Endodermal cell (in vitro differentiated cells): Measurements from ENCODE around the gene MFAP3L. TPM values are rescaled to one million over a fixed set of nuclear protein-coding genes. Genes with fewer than 3 reads are reported as not detected.

Experiments
- DNase-seq: peaks from one replicate; pipeline ENCODE4 v3.0.0-alpha.2; 2017
- H3K27ac ChIP-seq: 2 replicates; pipeline ENCODE4 v1.5.1; 2013; ENCODE audit warnings: mild to moderate bottlenecking, low read depth, low read length, moderate library complexity
- H3K27me3 ChIP-seq: 2 replicates; pipeline ENCODE4 v1.6.1; 2013; ENCODE audit warnings: mild to moderate bottlenecking, low read length, moderate library complexity; ENCODE audit not compliant: insufficient read depth, control insufficient read depth, poor library complexity, severe bottlenecking
- H3K36me3 ChIP-seq: 2 replicates; pipeline ENCODE4 v1.7.0; 2013; ENCODE audit warnings: mild to moderate bottlenecking, low read length, moderate library complexity; ENCODE audit not compliant: control insufficient read depth, insufficient read depth
- H3K4me1 ChIP-seq: one replicate; pipeline ENCODE4 v1.7.0; 2013; ENCODE audit warnings: low read length; ENCODE audit not compliant: control insufficient read depth, insufficient read depth
- H3K4me3 ChIP-seq: 2 replicates; pipeline ENCODE4 v1.5.1; 2013; ENCODE audit warnings: mild to moderate bottlenecking, low read length, moderate library complexity
- H3K9ac ChIP-seq: 2 replicates; pipeline ENCODE4 v1.6.1; 2013; ENCODE audit warnings: mild to moderate bottlenecking, low read length, moderate library complexity; ENCODE audit not compliant: poor library complexity, severe bottlenecking; ENCODE audit errors: extremely low read depth
- H3K9me3 ChIP-seq: 2 replicates; pipeline ENCODE4 v1.6.1; 2013; ENCODE audit warnings: mild to moderate bottlenecking, low read length, moderate library complexity; ENCODE audit not compliant: control insufficient read depth
- H3K27ac Mint-ChIP-seq: 2 replicates; pipeline ENCODE4 v1.8.0; 2020; ENCODE audit warnings: mixed read lengths
- H3K27me3 Mint-ChIP-seq: 2 replicates; pipeline ENCODE4 v1.8.0; 2021; ENCODE audit warnings: mild to moderate bottlenecking, mixed read lengths; ENCODE audit not compliant: insufficient read depth
- H3K36me3 Mint-ChIP-seq: 2 replicates; pipeline ENCODE4 v1.8.0; 2020; ENCODE audit warnings: low read depth, mixed read lengths
- H3K4me1 Mint-ChIP-seq: 2 replicates; pipeline ENCODE4 v1.8.0; 2020; ENCODE audit warnings: mixed read lengths
- H3K4me3 Mint-ChIP-seq: 2 replicates; pipeline ENCODE4 v1.8.0; 2020; ENCODE audit warnings: mild to moderate bottlenecking, moderate library complexity, mixed read lengths
- H3K9me3 Mint-ChIP-seq: 2 replicates; pipeline ENCODE4 v1.8.0; 2020; ENCODE audit warnings: mild to moderate bottlenecking, mixed read lengths
- WGBS, 2 experiments: methylation state at CpG; one replicate each; pipeline versions ENCODE4 v1.1.5 to v1.1.7; 2013; ENCODE audit warnings: missing lambda C conversion rate in 2 of 2, mixed read lengths in 1 of 2; ENCODE audit not compliant: insufficient coverage in 1 of 2, insufficient read length in 1 of 2; 5-methylcytosine and 5-hydroxymethylcytosine counted together
- total RNA-seq, 2 donors: library from RNA; stranded (reverse); fragmentation: NEBNext Ultra II Directional in 1 of 2; extraction: Animal tissue kit (Norgen Biotek cat#: 25700) in 1 of 2; gene quantifications; 2 replicates in 1 of 2; 3 replicates in 1 of 2; pipeline ENCODE4 v1.2.1, GENCODE V29; 2021
- TF ChIP-seq, protein P1 (sequence below): fragments of 200-600 bp; sonication (generic); conservative IDR thresholded peaks from 2 replicates; pipeline ENCODE4 v1.5.0; 2021; ENCODE audit warnings: antibody characterized with exemption, mild to moderate bottlenecking

Gene MFAP3L
- total RNA-seq, 2 donors from 2014 or later, result 19.6 to 25.3 TPM

DNA sequence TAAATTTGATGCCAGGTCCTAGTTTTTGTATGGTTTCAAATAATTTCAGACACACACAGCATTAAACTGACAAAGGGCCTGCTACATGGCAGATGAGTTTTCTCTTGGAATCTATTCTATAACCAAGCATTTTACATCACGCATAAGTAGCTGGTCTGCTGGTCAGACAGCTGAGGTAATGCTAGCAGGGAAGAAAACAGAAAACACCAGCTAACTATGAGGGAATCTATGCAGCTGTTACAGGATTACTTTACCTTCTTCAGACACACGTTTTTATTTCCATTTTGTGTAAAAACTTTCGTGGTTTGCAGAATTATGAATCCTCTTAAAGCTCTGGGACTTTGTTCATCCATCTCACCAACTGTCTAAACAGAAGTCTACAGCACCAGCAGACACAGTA is 42.0 kb downstream of the MFAP3L start:
- H3K27me3 ChIP-seq, result no peaks in the 10 kb centered on the region
- H3K4me1 ChIP-seq, result no peaks in the 10 kb centered on the region
- H3K4me3 ChIP-seq, result no peak overlapping the region
- no peaks in the 10 kb centered on the region for H3K9me3 ChIP-seq
- H3K4me3 Mint-ChIP-seq, result no peak overlapping the region
- H3K27me3 Mint-ChIP-seq, result no peaks in the 10 kb centered on the region
- H3K9ac ChIP-seq, result no peak overlapping the region
- no peaks in the 10 kb centered on the region for H3K9me3 Mint-ChIP-seq
- no peaks in the 10 kb centered on the region for H3K36me3 Mint-ChIP-seq
- DNase-seq, result no peak
- H3K36me3 ChIP-seq, result no peaks in the 10 kb centered on the region
- TF ChIP-seq, protein P1, sequence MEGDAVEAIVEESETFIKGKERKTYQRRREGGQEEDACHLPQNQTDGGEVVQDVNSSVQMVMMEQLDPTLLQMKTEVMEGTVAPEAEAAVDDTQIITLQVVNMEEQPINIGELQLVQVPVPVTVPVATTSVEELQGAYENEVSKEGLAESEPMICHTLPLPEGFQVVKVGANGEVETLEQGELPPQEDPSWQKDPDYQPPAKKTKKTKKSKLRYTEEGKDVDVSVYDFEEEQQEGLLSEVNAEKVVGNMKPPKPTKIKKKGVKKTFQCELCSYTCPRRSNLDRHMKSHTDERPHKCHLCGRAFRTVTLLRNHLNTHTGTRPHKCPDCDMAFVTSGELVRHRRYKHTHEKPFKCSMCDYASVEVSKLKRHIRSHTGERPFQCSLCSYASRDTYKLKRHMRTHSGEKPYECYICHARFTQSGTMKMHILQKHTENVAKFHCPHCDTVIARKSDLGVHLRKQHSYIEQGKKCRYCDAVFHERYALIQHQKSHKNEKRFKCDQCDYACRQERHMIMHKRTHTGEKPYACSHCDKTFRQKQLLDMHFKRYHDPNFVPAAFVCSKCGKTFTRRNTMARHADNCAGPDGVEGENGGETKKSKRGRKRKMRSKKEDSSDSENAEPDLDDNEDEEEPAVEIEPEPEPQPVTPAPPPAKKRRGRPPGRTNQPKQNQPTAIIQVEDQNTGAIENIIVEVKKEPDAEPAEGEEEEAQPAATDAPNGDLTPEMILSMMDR, result no peak
- peaks cover 22% of the 10 kb centered on the region for H3K4me1 Mint-ChIP-seq
- H3K27ac ChIP-seq, result no peak overlapping the region
- no peak overlapping the region for H3K27ac Mint-ChIP-seq
- WGBS, 2 experiments, result 75 to 91% methylated on average over 1 to 3 of the region's 3 CpGs

DNA sequence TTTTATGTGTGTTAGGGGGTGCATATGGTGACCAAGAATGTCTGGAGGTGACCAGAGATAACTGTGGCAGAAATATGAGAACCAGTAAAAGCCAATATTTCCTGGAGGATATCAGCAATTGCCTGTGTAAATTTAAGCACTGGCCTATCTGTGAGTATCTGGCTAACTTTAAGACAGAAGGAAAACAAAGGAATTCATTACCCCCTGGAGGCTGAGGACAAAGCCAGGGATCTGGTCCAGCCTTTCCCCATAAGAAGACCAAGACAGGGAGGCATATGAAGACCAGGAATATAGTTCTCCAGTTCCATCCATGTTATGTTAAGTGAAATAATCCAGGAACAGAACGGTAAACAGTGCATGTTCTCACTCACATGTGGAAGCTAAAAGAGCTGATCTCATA is 49.2 kb downstream of the MFAP3L start:
- Mint-ChIP-seq H3K36me3 (no peaks in the 10 kb centered on the region), H3K4me3 (no peak overlapping the region), H3K27me3 (no peaks in the 10 kb centered on the region), H3K27ac (no peak overlapping the region), H3K4me1 (peaks cover 35% of the 10 kb centered on the region), H3K9me3 (no peaks in the 10 kb centered on the region)
- Histone ChIP-seq H3K27me3 (peaks cover 6% of the 10 kb centered on the region), H3K9me3 (no peaks in the 10 kb centered on the region), H3K4me1 (peaks cover 14% of the 10 kb centered on the region), H3K36me3 (no peaks in the 10 kb centered on the region), H3K9ac (no peak overlapping the region), H3K4me3 (no peak overlapping the region), H3K27ac (no peak overlapping the region)
- whole genome bisulfite sequencing, 2 experiments, result 83 to 89% methylated on average over 1 of the region's 1 CpG
- TF ChIP-seq, protein P1, result no peak
- DNase-seq, result no peak

DNA sequence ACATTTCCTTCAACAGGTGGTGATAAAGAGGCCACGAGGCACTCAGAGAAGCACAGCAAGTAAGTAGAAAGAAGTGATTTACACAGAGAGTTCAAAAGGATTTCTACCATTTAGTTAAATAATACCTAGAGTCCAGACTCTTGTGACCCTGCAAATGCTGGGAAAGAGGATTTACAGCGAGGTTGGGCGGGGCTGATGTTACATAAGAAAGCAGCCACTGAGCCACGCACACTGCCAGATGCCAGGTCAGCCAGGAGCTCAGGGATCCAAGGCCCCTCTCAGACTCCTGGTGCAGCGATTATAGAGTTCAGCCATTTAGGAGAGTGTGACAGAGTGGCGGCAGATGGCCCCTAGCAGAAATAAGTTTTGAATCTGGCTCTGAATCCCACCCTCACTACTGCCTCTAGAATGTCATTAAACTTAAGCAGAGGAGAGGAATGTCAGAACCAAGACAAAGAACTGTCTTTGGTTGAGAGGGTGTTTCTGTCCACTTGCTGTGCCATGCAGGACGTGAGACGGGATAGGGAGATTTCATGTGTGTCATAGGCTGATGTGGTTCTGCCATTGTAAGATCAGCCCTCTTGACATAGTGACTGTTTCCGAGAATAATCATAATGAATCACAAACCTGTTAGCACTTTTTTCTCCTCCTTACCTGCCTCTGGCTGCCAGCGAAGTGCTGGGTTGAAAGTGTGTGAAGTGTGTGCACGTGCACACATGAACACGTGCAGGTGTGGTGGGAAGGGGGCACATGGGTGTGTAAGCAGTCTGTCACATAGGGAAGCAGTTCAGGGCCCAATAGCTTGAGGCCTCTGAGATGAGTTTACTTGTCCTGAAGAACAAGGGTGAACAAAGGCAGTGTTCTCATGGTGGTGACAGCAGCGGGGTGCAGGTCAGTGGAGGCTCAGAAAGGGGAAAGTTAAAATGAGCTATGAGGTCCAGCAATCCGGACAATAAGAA is 50.1 kb downstream of the MFAP3L start:
- Mint-ChIP-seq H3K9me3 (no peaks in the 10 kb centered on the region), H3K4me1 (peaks cover 32% of the 10 kb centered on the region), H3K27me3 (no peaks in the 10 kb centered on the region), H3K27ac (no peak overlapping the region), H3K4me3 (no peak overlapping the region), H3K36me3 (no peaks in the 10 kb centered on the region)
- Histone ChIP-seq H3K27me3 (peaks cover 11% of the 10 kb centered on the region), H3K9me3 (no peaks in the 10 kb centered on the region), H3K27ac (no peak overlapping the region), H3K9ac (no peak overlapping the region), H3K36me3 (no peaks in the 10 kb centered on the region), H3K4me1 (peaks cover 14% of the 10 kb centered on the region), H3K4me3 (no peak overlapping the region)
- 81 to 88% methylated on average over 10 to 13 of the region's 14 CpGs for WGBS, 2 experiments
- no peak for DNase-seq
- TF ChIP-seq, protein P1, result no peak
